GM19395 (cell line): ENCODE measurements around the gene DTNBP1.

Experiments used
- ATAC-seq: cut with Tn5 transposase; IDR thresholded peaks from one replicate; pipeline ENCODE4 v1.9.1; 2021; ENCODE audit warnings: mild to moderate bottlenecking, moderate library complexity; ENCODE audit not compliant: unreplicated experiment

DTNBP1 gene

DNA sequence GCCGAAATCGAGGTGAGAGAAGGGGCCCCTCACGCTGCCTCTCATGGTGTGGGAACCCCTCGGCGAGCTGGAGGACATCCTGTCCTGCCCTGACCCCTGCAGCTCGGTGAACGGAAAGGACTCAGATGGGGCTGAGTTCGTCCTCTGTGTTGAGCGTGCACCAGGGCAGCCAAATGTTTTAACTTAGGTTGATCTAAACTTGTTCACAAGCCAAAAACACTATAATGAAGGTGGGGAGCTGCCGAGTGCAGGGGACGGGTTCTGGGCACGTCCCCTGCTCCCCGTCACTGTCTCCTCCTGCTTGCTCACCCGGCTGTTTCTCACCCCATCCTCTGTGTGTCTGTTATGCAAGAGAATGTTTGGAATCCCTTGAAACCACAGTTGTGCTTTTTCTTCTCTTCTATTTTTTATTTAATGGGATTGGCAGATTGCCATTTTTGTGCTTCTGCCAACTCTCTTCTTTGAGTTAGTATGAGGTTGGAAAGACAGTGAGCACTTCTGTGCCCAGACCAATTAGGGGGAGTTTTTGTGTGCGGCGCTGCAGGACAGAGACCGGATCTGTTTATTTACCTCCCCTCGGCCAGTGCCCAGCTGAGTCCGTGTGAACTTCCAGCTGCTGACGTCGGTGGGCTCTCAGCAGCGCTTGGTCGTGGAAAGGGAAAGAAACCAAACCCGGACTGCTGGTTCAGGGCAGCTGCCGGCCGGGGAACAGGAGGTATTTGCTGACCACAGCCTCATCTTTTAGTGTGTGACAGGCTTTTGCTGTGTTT is 158.1 kb downstream of the DTNBP1 start:
- no peak for ATAC-seq

DNA sequence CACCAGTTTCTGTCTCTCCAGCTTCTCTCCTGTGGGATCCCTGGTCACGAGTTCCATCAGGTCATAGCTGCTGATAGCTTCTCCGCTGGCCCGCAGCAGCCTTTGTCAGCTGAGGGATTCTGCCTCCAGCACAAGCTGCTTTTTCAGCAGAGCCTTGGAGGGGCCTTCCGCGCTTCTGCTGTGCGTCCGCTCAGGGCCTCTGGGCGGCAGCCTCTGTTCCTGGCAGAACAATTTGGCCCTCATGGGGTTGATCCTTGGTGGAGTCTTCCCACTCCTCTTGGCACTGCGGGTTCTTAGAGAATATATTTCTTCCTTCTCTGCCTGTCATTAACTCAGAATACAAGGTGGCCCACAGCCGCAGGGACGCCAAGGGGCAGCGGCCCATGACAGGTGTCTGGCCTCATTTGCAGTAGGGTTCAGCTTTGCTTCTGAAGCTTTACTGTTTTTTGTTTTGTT is 158.8 kb downstream of the DTNBP1 start:
- ATAC-seq = no peak

DNA sequence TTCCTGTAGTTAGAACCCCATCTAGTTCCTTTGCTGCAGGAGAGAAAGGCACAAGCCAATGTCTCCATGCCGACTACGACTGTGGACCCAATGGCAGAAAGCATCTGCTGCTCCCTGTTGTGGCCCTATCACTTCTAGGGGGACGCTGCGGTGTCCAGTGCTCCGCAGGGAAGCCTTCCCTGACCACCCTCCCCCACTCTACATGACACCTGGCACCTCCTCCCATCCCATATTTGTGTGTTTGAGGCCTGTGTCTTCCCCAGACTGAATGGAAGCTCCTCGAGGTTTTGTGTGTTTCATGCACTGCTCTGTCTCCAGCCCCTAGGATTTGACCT is 159.5 kb downstream of the DTNBP1 start:
- no peak for ATAC-seq

DNA sequence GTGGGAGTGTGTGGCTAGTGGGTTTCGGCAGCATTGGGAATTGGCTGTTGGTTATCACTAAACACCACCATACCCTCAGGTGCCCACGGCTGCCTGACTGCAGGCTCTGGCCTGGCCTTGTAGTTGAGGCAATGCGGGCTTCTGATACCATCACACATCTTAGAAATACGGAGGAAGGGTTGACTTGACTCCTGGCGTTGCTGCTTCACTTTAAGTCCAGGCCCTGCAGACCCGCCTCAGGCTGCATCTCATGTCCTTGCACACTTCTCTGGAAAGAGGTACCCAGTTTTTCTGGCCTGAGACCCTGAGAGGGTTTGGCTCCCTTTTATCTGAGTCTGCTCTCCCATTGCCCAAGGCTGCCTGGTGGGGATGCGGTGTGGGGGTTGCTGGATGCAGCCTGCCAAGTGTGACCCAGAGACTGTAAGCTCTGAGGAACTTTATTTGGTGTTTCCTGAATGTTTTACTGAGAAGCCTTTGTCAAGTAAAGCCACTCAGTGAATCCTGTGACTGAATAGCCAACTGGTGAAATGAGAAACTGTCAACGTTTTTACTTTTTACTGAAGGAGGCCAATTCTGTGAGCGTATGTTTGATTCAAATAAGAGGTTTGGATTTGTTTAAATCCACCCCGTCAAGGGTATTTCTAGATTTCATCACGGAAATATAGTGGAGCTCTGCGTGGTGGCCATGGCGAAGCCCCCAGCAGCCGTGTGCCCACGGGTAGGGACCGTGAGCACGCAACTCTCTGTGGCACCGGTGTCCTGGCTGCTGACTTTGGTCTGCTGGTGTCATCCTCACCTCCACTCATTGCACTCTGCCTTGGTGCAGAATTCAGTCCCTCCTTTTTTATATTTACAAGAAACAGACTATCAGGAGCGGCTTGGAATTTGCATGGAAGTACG is 160.1 kb downstream of the DTNBP1 start:
- ATAC-seq = no peak

DNA sequence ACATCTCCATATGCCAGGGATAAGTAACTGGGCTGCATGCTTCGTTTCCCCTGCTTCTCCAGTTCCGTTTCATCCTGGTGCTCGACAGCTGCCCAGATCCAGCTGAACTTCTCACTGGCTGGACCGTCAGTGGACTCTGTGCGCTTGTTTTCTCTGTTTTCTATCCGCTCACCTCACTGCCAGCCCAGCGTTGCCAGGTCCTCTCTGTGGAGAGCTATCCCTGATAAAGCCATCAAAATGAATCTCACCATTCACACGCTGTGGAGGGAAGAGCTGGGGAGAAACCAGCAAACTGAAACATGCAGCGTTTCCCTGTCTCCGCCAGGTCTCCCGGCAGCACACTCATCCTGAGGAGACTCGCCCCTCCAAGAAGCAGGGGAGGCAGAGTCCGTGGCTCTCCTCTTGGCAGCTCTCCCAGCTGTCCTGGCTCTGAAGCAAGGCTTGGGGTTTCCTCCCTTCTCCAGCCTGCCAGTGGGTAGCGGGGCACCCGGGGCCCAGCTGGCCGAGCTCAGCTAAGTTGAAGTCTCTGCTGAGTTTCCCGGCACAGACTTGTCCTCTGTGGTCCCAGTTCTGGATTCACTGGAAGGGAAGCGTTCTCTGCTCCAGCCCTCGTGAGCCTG is 160.9 kb downstream of the DTNBP1 start:
- no peak for ATAC-seq

DNA sequence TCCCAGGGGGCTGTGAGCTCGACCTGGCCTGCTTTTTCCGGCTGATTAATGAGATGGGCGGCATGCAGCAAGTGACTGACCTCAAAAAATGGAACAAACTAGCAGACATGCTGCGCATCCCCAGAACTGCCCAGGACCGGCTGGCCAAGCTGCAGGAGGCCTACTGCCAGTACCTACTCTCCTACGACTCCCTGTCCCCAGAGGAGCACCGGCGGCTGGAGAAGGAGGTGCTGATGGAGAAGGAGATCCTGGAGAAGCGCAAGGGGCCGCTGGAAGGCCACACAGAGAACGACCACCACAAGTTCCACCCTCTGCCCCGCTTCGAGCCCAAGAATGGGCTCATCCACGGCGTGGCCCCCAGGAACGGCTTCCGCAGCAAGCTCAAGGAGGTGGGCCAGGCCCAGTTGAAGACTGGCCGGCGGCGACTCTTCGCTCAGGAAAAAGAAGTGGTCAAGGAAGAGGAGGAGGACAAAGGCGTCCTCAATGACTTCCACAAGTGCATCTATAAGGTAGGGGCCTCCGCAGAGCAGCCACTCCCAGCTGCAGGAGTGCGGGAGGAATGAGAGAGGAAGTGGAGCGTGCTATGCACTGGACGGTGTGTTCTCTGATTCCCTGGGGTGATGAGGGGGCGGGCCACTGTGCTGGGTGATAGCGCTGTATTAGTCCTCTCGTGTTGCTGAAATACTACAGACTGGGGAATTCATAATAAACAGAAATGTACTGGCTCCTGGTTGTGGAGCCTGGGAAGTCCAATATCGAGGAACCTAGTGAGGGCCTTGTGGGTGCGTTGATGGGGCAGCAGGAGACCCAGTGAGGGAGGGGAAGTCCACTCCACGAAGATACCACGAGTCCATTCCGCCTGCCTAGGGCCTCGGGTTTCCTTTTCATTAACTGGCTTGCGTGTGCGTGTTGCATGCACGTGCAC is 161.7 kb downstream of the DTNBP1 start:
- no peak for ATAC-seq

DNA sequence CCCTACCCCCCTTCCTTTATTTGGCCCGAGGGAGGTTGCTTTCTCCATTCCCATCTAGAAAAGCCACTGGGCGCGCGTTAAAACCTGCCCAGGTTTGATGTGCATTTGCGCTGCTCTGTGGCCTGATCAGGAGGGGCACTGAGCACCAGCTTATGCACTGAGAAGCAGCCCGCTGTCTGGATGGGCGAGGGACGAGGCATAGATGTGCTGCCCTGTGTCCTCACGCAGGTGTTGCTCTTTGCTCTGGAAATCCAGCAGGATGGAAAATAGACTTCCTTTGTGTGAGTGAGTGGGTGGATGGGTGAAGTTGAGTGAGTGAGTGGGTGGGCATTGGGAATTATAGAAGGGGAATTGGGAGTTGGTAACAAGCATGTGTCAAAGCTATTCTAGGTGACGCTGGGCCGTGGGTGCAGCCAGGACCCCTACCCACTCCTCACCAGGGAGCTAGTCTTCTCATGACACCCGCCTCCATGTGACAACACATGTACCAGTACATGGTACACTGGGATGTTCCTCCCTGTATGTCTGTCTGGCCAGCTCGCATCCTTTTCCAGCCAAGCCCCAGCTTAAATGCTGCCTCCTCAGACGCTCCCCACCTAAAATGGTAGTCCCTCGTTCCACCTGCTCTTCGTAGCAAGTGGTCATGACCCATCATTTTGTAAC is 162.6 kb downstream of the DTNBP1 start:
- no peak for ATAC-seq

DNA sequence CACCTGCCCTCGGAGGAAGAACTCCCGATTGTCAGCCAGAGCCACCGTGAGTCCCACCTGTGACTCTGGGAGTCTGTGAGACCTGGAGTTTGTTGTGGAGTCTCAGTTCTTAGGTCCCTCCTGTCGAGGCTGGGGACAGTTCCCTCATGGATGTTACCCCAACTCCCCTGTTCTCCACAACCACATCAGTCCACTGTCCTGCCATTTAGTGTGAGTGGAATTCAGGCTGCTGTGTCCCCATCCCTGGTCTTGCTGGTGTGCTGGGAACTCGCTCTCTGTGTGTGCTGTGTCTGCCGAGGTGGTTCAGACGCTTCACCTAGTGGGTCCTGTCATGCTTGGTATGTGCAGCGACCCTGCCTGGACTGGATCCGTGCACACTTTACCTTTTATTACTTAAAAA is 163.2 kb downstream of the DTNBP1 start:
- ATAC-seq = no peak

DNA sequence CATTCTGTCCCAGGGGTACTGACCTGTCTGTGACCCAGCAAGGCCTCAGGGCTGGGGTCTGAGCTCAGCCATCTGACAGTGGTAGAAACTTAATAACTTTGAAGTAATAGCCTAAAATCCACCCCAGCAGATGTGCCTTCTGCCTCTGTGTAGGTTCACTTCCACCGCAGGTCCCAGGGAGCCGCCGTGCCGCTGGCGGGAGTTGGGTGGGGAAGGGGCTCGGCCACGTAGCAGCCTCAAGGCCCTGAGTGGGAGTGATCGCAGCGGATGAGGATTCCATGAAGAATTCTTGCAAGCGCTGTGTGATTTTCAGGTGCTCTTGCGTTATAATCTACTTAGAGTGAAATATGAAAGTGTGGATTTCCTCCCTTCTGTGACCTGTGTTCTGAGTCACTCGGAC is 163.7 kb downstream of the DTNBP1 start:
- no peak for ATAC-seq

DNA sequence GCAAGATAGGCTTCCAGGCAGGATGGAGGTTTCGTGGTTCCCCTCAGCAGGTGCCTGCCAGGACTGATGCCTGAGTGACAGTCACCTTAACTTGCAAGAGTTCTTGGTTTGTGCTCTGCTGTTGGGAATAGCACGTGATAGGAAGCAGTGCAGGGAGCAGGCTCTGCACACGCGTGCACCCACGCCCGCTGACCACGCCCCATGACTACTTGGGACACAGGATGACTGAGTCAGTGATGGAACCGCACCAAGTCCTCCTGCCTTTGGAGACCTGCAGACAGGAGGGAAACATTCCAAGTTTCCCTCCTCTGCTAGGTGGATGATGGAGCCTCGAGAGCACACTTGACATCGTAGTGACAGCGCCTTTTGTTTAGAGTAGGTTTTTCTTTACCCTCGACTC is 164.2 kb downstream of the DTNBP1 start:
- ATAC-seq = no peak

DNA sequence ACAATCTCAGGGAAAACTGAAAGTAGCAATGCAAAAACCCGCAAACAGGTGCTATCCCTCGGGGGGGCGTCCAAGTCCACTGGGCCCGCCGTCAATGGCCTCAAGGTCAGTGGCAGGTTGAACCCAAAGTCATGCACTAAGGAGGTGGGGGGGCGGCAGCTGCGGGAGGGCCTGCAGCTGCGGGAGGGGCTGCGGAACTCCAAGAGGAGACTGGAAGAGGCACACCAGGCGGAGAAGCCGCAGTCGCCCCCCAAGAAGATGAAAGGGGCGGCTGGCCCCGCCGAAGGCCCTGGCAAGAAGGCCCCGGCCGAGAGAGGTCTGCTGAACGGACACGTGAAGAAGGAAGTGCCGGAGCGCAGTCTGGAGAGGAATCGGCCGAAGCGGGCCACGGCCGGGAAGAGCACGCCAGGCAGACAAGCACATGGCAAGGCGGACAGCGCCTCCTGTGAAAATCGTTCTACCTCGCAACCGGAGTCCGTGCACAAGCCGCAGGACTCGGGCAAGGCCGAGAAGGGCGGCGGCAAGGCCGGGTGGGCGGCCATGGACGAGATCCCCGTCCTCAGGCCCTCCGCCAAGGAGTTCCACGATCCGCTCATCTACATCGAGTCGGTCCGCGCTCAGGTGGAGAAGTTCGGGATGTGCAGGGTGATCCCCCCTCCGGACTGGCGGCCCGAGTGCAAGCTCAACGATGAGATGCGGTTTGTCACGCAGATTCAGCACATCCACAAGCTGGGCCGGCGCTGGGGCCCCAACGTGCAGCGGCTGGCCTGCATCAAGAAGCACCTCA is 166.3 kb downstream of the DTNBP1 start:
- no peak for ATAC-seq

DNA sequence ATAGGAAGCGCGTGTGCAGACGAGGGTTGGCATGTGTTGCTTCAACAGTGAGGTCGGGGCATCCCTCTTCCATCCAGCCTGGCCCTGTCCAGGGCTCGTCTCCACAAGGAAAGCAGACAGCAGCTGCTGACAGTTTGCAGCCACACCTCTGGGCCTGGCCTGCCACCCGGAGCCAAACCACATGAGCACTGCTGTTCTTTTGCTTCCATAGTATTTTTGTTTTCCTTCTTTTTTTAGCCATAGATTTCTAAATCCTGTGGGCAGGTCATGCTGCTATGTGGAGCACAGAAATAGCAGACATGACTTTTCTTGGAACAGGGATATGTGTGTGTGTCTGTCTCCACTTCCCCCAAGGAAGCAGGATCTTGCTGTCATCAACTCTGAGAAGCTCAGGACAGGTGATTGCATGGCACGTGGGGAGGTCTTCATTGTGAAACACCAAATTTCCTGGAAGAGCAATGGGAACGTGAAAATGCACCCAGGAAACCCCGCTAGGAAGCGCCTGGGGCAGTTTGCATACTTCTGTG is 167.4 kb downstream of the DTNBP1 start:
- no peak for ATAC-seq

DNA sequence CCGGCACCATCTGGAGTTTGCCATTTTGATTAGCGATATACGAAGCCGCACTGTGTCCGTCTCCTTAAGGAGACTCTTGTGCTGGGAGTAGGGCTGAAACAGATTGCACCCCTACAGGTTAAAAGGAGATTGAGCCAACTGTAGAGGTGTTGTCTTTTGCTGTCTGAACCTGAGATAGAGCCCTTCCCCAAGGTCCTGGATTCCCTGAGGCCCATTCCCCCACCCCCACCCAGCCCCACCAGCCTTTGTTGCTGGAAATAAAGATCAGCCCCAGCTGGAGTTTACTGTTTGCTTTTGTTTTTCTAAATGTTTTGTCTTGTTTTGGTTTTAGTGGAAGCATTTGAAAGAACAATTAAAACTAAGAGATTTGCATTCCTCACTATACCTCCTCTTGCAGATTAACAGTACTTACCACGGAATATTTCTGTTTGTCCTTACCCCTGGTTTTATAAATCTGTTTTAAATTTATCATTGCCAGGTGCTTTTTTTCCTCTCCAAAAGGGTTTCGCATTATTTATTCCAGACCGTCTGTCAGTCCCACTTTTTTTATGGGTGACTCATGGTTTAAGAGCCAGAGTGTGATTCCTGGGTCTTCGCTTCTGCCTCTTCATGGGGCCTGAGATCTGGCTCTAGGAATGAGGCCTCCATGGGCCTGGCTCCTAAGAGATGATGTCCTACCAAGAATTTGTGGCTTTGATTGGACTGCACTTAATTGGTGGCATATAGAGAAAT is 169.2 kb downstream of the DTNBP1 start:
- no peak for ATAC-seq

DNA sequence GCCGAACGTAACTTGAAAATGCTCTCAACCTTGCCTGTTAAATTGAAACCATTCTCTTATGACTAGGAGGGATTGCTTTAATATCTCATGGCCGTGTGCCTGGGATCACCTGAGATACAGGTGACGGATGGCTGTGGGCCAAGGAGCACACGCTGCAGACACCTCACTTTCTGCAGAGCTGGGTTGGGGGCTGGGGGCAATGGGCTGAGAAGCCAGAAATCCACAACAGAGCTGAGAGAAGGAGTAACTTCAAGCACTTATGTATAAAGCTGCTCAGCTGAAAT is 170.9 kb downstream of the DTNBP1 start:
- no peak for ATAC-seq

DNA sequence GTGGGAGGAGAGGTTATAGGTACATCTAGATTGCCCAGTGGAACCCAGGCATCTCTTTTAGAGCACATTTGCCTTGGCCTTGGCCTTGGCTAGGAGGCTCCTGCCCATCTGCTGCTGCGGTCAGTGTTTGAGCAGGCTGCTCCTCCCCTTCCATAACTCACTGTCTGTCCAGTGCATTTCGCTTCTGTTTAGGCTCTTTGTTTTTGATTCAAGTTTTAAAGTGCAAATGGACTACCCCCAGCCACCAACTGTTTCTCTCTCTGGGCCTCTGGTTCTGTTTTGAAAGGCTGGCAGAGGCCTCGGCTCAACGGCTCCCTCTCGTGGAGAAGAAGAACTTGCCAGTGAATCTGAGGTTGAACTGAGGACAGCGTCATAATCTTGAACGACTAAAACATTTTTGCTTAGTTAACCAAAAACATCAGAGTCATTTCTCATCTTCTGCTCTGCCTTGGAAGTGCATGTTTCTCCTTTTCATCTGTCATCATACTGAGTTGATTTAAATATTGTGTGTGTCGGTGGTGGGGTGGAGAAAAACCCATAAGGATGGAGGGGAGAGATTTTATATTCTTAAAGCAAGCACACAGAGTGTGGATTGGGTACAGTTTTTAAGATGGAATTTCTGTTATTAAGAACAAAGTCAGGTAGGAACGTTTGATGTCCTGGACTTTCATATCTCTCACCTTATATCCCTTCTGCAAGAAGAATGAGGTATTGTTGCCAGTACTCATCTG is 171.4 kb downstream of the DTNBP1 start:
- ATAC-seq = no peak

DNA sequence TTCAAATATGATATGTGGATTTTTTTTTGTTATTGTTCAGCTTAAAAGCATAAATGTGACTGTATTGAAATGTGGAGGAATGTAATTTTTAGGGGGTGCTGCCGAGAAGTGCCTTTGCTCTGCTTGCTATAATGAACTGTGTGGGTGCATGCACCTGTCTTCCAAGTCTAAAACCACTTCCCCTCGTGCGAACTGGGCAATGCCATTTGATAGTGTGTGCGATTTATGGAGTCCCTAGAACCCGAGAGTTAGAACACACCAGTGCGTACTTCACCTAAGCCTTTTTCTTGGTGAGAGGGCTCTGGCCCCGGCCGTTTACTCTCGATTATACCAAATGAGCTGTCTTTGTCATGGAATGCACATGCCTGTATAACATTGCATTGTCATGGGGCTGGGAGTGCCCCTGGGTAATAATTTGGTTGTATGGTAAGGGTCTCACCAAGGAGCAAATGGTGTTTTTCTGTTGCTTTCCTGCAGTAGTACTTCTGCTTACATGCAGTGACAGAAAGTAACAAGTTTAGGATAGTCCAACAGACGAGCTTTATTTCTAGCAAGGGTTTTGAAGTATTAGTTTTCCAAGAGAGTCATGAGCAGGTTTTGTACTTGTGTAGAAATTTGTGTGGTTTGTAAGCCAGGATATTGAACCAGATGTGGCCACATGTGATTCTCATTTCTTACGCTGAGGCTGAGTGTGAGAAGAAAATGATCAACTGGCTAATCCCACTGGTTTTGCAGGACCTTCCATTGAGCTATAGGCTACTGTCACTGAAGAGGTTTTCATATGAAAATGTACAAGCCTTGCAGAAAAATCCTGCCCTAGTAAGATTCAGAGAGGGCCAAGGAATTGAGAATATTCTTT is 172.4 kb downstream of the DTNBP1 start:
- ATAC-seq = no peak
